HEK293 (cell line): ENCODE data around the gene EPSTI1.

Source experiments
- CTCF ChIA-PET: fragments of 350-600 bp; formaldehyde crosslinking; extraction: SDS; loops from one replicate; lab custom pipeline; 2021; ENCODE audit warnings: antibody characterized with exemption; lab: Yijun Ruan, JAX
- POLR2A ChIA-PET: fragments of 300-600 bp; formaldehyde crosslinking; extraction: SDS; loops from one replicate; lab custom pipeline; 2020; ENCODE audit warnings: antibody characterized with exemption, inconsistent platforms; lab: Yijun Ruan, JAX
- H3K27ac ChIP-seq: fragments of 200-500 bp; sonication (Bioruptor generic); 2 replicates; pipeline ENCODE4 v1.5.1; 2014; ENCODE audit warnings: low read depth, low read length, control low read depth, inconsistent platforms; ENCODE audit errors: extremely low read depth
- H3K36me3 ChIP-seq, 2 experiments: fragments of 200-500 bp in 1 of 2; sonication (Bioruptor generic) in 1 of 2; 1 replicate in 1 of 2; 2 replicates in 1 of 2; pipeline ENCODE4 v1.5.1; 2014 to 2017; ENCODE audit warnings: inconsistent platforms in 2 of 2, low read length in 2 of 2; ENCODE audit not compliant: control insufficient read depth in 2 of 2, insufficient read depth in 1 of 2
- H3K4me1 ChIP-seq: fragments of 200-500 bp; sonication (Bioruptor generic); 2 replicates; pipeline ENCODE4 v1.5.1; 2014; ENCODE audit warnings: mild to moderate bottlenecking, low read length, inconsistent platforms; ENCODE audit not compliant: control insufficient read depth, insufficient read depth
- H3K4me3 ChIP-seq: 2 replicates; pipeline ENCODE4 v1.5.1; 2011; ENCODE audit warnings: low read depth, mild to moderate bottlenecking, control low read depth, low read length, moderate library complexity
- H3K9me3 ChIP-seq: fragments of 200-500 bp; sonication (Bioruptor generic); 2 replicates; pipeline ENCODE4 v1.5.1; 2014; ENCODE audit warnings: low read depth, low read length, inconsistent platforms; ENCODE audit not compliant: control insufficient read depth, insufficient read depth
- FEZF1 ChIP-seq: fragments of 450-650 bp; formaldehyde crosslinking; IDR thresholded peaks from 2 replicates; pipeline ENCODE4 v1.5.1; 2016; ENCODE audit warnings: missing biosample characterization, missing genetic modification characterization
- GLI2 ChIP-seq: fragments of 450-650 bp; formaldehyde crosslinking; IDR thresholded peaks from 2 replicates; pipeline ENCODE4; 2017; ENCODE audit warnings: missing biosample characterization, missing genetic modification characterization, low read depth, borderline replicate concordance
- TRIM28 ChIP-seq: IDR thresholded peaks from 2 replicates; pipeline ENCODE4 v1.6.1; 2011; ENCODE audit warnings: low read length, control low read depth, borderline replicate concordance
- ZBTB6 ChIP-seq: fragments of 450-650 bp; formaldehyde crosslinking; IDR thresholded peaks from 2 replicates; pipeline ENCODE4 v1.5.1; 2017; ENCODE audit warnings: missing biosample characterization, missing genetic modification characterization
- ZBTB8A ChIP-seq: fragments of 450-650 bp; formaldehyde crosslinking; IDR thresholded peaks from 2 replicates; pipeline ENCODE4 v1.5.1; 2016; ENCODE audit warnings: missing biosample characterization, missing genetic modification characterization
- ZFP41 ChIP-seq: fragments of 450-650 bp; formaldehyde crosslinking; IDR thresholded peaks from 2 replicates; pipeline ENCODE4 v1.5.1; 2016; ENCODE audit warnings: missing biosample characterization, missing genetic modification characterization, borderline replicate concordance
- ZNF121 ChIP-seq: fragments of 450-650 bp; formaldehyde crosslinking; IDR thresholded peaks from 2 replicates; pipeline ENCODE4 v1.5.1; 2016; ENCODE audit warnings: missing biosample characterization, missing genetic modification characterization
- ZNF132 ChIP-seq: fragments of 450-650 bp; formaldehyde crosslinking; IDR thresholded peaks from 2 replicates; pipeline ENCODE4 v1.5.1; 2017; ENCODE audit warnings: missing biosample characterization, missing genetic modification characterization, borderline replicate concordance
- ZNF155 ChIP-seq: fragments of 450-650 bp; formaldehyde crosslinking; IDR thresholded peaks from 2 replicates; pipeline ENCODE4 v1.5.1; 2016; ENCODE audit warnings: missing biosample characterization, missing genetic modification characterization
- ZNF221 ChIP-seq: fragments of 450-650 bp; formaldehyde crosslinking; IDR thresholded peaks from 2 replicates; pipeline ENCODE4 v1.5.1; 2017; ENCODE audit warnings: missing biosample characterization, missing genetic modification characterization, borderline replicate concordance
- ZNF335 ChIP-seq: fragments of 450-650 bp; formaldehyde crosslinking; conservative IDR thresholded peaks from 2 replicates; pipeline ENCODE4 v1.5.1; 2016; ENCODE audit warnings: missing biosample characterization, missing genetic modification characterization
- ZNF350 ChIP-seq: fragments of 450-650 bp; formaldehyde crosslinking; IDR thresholded peaks from 2 replicates; pipeline ENCODE4 v1.5.0; 2017; ENCODE audit warnings: missing biosample characterization, mild to moderate bottlenecking, missing genetic modification characterization
- ZNF37A ChIP-seq: fragments of 450-650 bp; IDR thresholded peaks from 2 replicates; pipeline ENCODE4 v1.5.1; 2018; ENCODE audit warnings: missing biosample characterization, missing genetic modification characterization
- ZNF426 ChIP-seq: fragments of 450-650 bp; formaldehyde crosslinking; IDR thresholded peaks from 2 replicates; pipeline ENCODE4 v1.5.1; 2017; ENCODE audit warnings: missing biosample characterization, missing genetic modification characterization, mild to moderate bottlenecking, inconsistent platforms, moderate library complexity
- ZNF513 ChIP-seq: fragments of 450-650 bp; IDR thresholded peaks from 2 replicates; pipeline ENCODE4 v1.5.1; 2018; ENCODE audit warnings: missing biosample characterization, missing genetic modification characterization
- ZNF521 ChIP-seq: fragments of 450-650 bp; formaldehyde crosslinking; IDR thresholded peaks from 2 replicates; pipeline ENCODE4 v1.5.1; 2017; ENCODE audit warnings: missing biosample characterization, mild to moderate bottlenecking, missing genetic modification characterization
- ZNF629 ChIP-seq: fragments of 450-650 bp; formaldehyde crosslinking; IDR thresholded peaks from 2 replicates; pipeline ENCODE4 v1.5.1; 2017; ENCODE audit warnings: missing biosample characterization, missing genetic modification characterization
- ZNF785 ChIP-seq: fragments of 450-650 bp; formaldehyde crosslinking; IDR thresholded peaks from 2 replicates; pipeline ENCODE4 v1.5.1; 2016; ENCODE audit warnings: missing biosample characterization, missing genetic modification characterization
- ZNF830 ChIP-seq: fragments of 450-650 bp; IDR thresholded peaks from 2 replicates; pipeline ENCODE4 v1.5.0; 2018; ENCODE audit warnings: missing biosample characterization, missing genetic modification characterization, low read depth, mild to moderate bottlenecking, moderate library complexity
- ZNF837 ChIP-seq: fragments of 450-650 bp; formaldehyde crosslinking; IDR thresholded peaks from 2 replicates; pipeline ENCODE4 v1.5.1; 2016; ENCODE audit warnings: missing biosample characterization, missing genetic modification characterization
- ZSCAN16 ChIP-seq: fragments of 450-650 bp; formaldehyde crosslinking; IDR thresholded peaks from 2 replicates; pipeline ENCODE4 v1.5.1; 2016; ENCODE audit warnings: missing biosample characterization, missing genetic modification characterization
- ZSCAN4 ChIP-seq: fragments of 450-650 bp; formaldehyde crosslinking; IDR thresholded peaks from 2 replicates; pipeline ENCODE4 v1.5.1; 2017; ENCODE audit warnings: missing biosample characterization, missing genetic modification characterization
- TF ChIP-seq, protein P1 (sequence below): fragments of 450-650 bp; formaldehyde crosslinking; IDR thresholded peaks from 2 replicates; pipeline ENCODE4 v1.5.1; 2016; ENCODE audit warnings: missing biosample characterization, missing genetic modification characterization
- TF ChIP-seq, protein P2 (sequence below): fragments of 450-650 bp; formaldehyde crosslinking; conservative IDR thresholded peaks from 2 replicates; pipeline ENCODE4 v1.5.1; 2016; ENCODE audit warnings: low read depth, missing biosample characterization, missing genetic modification characterization

EPSTI1 gene

GRCh38 chr13:42907745-42908144 is 84.3 kb downstream of the EPSTI1 start:
- Histone ChIP-seq H3K27ac (no peak overlapping the region), H3K4me1 (no peaks in the 10 kb centered on the region), H3K36me3 (no peaks in the 10 kb centered on the region), H3K4me3 (no peak overlapping the region), H3K9me3 (no peaks in the 10 kb centered on the region)
- TF ChIP-seq ZSCAN4 (tag by site-specific recombination) = no peak
- no peak for TF ChIP-seq ZNF513 (tag by site-specific recombination)
- no peak for TF ChIP-seq ZFP41 (tag by site-specific recombination)
- no peak for TF ChIP-seq ZBTB8A (tag by site-specific recombination)
- no peak for TF ChIP-seq ZNF426 (tag by site-specific recombination)
- TF ChIP-seq, protein P1, sequence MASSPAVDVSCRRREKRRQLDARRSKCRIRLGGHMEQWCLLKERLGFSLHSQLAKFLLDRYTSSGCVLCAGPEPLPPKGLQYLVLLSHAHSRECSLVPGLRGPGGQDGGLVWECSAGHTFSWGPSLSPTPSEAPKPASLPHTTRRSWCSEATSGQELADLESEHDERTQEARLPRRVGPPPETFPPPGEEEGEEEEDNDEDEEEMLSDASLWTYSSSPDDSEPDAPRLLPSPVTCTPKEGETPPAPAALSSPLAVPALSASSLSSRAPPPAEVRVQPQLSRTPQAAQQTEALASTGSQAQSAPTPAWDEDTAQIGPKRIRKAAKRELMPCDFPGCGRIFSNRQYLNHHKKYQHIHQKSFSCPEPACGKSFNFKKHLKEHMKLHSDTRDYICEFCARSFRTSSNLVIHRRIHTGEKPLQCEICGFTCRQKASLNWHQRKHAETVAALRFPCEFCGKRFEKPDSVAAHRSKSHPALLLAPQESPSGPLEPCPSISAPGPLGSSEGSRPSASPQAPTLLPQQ = no peak
- TF ChIP-seq ZNF830 (tag by site-specific recombination) = no peak
- no peak for TF ChIP-seq ZNF350
- TF ChIP-seq ZNF132 = no peak
- TF ChIP-seq FEZF1 (tag by site-specific recombination) = no peak
- no peak for TF ChIP-seq ZNF785 (tag by site-specific recombination)
- no peak for TF ChIP-seq ZNF155 (tag by site-specific recombination)
- TF ChIP-seq ZNF629 (tag by site-specific recombination) = no peak
- no peak for TF ChIP-seq TRIM28
- TF ChIP-seq ZNF521 (tag by site-specific recombination) = no peak
- TF ChIP-seq ZBTB6 = no peak
- TF ChIP-seq ZNF221 (tag by site-specific recombination) = no peak
- no peak for TF ChIP-seq ZNF37A (tag by site-specific recombination)
- CTCF ChIA-PET = interaction anchor here (0.6 kb wide), 1 partner anchor 139 kb away, joined by 3 read pairs; no protein-coding TSS in a partner anchor
- POLR2A ChIA-PET = no interaction called here

DNA sequence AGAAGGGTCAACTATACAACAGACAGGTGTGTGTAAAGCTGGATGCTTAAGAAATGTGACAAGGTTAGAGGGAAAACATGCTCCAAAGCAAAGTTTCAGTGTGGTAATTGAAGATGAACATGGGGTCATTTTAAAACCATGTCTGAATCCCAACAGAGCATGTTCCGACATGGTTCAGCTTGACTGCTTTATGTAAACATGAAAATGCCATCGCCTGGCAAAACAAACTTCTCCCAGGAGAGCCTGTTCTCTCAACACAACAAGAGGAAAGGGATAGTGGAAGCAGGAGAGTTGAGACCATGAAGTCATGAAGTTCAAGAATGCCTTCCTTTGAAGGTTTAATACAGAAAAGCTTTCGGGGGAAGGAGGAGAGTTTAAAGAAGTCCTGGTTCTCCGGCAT is 85.8 kb downstream of the EPSTI1 start:
- Histone ChIP-seq H3K36me3 (no peaks in the 10 kb centered on the region), H3K4me3 (no peak overlapping the region), H3K27ac (no peak overlapping the region), H3K9me3 (no peaks in the 10 kb centered on the region), H3K4me1 (no peaks in the 10 kb centered on the region)
- CTCF ChIA-PET = no interaction called here
- TF ChIP-seq, protein P2, sequence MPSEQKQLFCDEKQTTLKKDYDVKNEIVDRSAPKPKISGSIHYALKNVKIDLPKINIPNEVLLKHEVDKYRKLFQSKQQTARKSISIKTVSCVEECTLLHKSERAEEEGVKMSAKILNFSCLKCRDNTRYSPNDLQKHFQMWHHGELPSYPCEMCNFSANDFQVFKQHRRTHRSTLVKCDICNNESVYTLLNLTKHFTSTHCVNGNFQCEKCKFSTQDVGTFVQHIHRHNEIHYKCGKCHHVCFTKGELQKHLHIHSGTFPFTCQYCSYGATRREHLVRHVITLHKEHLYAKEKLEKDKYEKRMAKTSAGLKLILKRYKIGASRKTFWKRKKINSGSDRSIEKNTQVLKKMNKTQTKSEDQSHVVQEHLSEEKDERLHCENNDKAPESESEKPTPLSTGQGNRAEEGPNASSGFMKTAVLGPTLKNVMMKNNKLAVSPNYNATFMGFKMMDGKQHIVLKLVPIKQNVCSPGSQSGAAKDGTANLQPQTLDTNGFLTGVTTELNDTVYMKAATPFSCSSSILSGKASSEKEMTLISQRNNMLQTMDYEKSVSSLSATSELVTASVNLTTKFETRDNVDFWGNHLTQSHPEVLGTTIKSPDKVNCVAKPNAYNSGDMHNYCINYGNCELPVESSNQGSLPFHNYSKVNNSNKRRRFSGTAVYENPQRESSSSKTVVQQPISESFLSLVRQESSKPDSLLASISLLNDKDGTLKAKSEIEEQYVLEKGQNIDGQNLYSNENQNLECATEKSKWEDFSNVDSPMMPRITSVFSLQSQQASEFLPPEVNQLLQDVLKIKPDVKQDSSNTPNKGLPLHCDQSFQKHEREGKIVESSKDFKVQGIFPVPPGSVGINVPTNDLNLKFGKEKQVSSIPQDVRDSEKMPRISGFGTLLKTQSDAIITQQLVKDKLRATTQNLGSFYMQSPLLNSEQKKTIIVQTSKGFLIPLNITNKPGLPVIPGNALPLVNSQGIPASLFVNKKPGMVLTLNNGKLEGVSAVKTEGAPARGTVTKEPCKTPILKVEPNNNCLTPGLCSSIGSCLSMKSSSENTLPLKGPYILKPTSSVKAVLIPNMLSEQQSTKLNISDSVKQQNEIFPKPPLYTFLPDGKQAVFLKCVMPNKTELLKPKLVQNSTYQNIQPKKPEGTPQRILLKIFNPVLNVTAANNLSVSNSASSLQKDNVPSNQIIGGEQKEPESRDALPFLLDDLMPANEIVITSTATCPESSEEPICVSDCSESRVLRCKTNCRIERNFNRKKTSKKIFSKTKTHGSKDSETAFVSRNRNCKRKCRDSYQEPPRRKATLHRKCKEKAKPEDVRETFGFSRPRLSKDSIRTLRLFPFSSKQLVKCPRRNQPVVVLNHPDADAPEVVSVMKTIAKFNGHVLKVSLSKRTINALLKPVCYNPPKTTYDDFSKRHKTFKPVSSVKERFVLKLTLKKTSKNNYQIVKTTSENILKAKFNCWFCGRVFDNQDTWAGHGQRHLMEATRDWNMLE (tag by site-specific recombination) = no peak
- TF ChIP-seq ZSCAN16 (tag by site-specific recombination) (no peak), GLI2 (tag by site-specific recombination) (no peak), ZNF121 (tag by site-specific recombination) (no peak), ZNF335 (no peak), ZNF830 (tag by site-specific recombination) (no peak), ZNF837 (tag by site-specific recombination) (no peak)
- POLR2A ChIA-PET = no interaction called here
